G401.6 (cell line): ENCODE data around the gene NLRP5.
"Not testable (repeated sequence)": the region's sequence is repeated elsewhere in the genome, so short reads cannot be mapped to it uniquely, and the experiment has no call there.

Experiments used
- FAIRE-seq: peaks from 2 replicates; lab custom pipeline; 2012; peaks lifted over from hg19 to GRCh38; lab: Jason Lieb, UNC

The NLRP5 gene

DNA sequence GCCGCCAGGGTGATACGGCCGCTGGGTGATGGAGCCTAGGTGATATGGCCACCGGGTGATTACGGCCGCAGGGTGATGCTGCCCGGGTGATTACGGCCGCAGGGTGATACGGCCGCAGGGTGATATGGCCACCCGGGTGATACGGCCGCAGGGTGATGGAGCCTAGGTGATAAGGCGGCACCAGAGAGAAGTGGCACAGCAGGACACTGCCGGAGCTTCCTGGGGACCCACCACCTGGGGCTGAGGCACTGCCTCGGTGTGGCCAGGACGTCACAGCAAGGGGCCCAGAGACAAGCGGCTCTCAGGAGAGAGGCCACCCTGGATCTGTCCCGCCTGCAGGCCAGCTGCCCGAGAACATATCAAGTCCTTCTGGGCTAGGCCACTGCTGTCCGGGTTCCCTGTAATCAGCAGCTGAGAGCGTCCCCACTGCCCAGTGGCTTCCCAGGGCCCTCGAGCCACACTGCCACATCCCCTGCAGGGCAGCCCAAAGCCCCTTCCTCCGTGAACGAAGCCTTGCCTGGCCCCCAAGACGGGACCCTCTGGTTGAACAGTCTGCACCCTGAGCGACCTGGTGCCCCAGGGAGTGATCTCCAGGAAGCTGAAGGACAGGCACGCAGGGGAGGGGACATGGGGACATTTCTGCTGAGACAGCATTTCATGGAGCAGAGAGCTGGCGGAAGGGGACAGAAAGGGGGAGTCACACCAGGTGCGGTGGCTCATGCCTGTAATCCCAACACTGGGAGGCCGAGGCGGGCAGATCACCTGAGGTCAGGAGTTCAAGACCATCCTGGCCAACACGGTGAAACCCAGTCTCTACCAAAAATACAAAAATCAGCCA is 112.4 kb downstream of the NLRP5 start:
- no peak for FAIRE-seq

DNA sequence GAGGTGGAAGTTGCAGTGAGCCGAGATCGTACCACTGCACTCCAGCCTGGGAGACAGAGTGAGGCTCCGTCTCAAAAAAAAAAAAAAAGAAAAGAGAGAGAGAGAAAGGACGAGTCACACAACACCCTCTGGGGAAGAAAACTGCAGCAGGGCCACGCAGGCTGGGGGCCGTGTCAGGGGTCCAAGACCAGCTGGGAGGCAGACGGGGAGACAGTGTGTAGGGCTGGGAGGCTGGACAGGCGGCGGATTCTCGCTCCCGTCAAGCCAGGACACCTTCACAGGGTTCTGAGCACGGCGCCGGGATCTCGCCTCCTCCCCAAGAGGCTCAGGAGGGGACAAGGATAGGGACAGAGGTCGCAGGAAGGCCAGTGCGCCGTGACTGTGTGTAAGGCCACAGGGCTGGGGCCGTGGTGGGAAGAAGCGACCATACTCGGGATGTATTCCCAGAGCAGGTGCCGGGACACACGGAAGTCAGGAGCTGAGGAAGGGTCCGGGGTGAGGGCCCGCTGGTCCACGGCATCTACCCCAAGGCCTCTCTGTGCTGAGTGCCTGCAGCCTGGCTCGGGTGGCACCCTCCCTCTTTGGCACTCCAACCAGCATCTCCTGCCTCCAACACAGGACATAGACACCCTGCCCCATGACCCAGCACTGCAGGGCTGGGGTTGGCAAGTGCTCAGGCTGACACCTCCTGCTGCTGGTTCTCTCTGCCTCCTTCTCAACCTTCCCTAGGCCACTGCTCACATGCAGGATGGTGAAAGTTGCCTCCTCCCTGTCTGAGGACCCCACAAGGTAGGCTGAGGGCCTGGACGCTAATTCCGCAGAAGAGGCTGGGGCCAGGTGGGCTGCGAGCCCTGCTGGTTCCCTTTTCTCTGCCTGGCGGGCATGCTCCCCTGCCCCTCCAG is 113.3 kb downstream of the NLRP5 start:
- no peak for FAIRE-seq

- FAIRE-seq: no peak
Measured at GRCh38 chr19:56101095-56101494, 114.5 kb downstream of the NLRP5 start.

DNA sequence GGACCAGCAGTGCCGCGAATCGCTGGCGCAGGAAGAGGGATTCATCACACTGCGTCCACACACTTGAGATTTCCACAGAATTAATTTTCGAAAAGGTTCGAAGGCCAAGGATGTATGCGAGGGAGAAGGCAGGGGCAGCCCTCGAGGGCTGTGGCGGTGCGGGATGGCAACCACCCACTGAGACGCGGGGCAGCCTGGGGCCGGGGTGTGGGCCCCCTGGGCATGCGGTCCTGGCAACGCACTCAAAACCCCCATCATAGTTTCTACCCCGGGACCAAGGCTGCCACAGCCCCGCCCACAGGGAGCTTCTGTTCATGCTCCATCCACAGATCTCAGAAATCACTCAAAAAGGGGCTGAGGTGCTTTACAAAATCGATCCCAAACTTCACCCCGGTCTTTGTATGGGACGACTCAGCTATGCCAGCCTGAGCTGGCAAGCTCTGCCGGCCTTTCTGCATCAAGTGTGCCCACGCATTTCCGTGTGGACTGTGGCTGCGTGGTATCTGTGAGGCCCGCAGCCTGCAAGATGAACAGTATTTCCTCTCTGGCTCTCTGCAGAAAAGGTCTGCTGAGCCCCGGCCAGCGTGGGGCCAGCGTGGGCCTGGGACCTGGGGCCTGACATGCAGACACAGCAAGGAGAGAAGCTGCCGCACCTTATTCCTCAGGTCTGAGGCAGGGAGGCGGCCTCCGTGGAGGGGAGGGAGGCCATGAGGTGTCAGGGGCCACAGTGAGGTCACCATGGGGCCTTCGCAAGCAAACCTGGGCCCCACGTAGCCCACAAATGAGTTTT is 115.4 kb downstream of the NLRP5 start:
- FAIRE-seq: no peak

DNA sequence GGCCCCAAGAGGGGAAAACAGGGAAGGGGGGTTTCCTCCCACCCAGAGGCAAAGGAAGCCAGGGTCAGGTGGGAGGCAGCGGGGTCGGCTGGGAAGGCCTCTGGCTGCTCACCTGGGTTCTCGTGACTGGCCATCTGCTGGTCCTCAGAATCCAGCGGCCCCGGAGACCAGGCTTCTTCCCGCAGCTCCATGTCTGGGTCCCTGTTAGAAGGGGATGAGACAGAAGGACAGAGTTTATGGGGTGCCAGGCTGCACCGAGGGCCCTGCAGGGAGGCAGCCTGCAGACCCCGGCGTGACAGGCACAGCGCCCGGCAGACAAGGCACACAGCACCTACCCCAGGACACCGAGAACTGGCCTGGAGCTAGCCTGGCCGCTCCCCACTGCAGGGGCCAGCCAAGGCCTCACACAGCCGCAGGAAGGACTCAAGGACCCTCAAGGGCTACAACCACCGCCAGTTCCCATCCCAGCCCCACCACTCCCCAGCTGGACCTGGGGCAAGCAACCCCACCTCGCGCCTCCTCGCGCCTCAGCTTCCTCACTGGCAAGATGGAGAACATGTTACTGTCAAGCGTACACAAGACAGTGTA is 116.5 kb downstream of the NLRP5 start:
- FAIRE-seq: no peak

DNA sequence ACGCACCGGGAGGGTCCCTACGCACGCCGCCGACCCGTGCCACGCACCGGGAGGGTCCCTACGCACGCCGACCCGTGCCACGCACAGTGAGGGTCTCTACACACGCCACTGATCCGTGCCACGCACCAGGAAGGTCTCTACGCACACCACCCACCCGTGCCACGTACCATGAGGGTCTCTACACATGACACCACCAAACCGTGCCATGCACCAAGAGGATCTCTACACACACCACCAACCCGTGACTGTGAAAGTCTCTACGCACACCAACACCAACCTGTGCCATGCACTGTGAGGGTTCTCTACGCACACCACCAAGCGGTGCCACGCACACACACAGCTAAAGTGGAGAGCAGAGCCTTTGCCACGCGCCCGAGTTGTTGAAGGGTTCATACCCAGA is 117.8 kb downstream of the NLRP5 start:
- no peak for FAIRE-seq

DNA sequence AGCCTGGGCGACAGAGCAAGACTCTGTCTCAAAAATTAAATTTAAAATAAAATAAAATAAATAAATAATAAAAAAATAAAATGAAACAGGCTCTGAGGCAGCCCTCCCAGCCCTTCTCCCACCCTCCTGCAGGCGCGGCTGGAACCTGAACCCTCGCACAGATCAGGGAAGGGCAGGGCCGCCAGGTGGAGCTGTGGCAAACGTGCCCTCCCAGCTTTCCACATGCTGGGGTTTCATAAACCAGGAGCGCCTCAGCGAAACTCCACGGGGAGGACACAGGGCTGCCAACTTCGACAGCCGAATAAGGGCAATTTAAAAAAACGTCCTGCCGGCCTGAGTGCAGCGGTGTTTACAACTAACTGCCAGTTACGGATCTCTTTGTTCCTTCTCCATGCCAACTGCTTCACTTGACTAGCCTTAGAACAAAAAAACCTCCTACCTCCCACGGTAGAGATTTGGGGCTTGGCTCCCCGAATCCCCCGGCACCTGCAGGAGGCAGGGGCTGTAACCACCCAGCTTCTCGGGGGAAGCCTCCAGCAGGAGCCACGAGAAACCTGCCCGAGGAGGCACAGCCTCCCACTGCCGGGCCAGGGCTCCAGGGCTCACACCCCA is 118.6 kb downstream of the NLRP5 start:
- no peak for FAIRE-seq

DNA sequence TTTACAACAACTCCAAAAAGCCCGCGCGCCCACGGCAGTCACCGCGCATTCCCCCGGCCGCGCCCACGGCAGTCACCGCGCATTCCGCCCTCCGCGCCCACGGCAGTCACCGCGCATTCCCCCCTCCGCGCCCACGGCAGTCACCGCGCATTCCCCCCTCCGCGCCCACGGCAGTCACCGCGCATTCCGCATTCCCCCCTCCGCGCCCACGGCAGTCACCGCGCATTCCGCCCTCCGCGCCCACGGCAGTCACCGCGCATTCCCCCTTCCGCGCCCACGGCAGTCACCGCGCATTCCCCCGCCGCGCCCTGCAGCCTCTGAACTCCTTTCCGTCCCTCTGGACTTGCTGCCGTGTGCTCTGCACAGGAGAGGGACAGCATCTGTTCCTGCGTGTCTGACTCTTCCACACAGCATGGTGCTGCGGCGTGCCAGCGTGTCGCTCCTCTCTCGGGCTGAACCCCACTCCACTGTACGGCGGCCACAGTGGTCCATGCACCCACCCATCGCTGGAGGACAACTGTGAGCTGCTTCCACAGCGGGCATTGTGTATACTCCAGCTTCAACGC is 119.3 kb downstream of the NLRP5 start:
- not testable (repeated sequence) for FAIRE-seq

GRCh38 chr19:56106397-56106849 is 119.8 kb downstream of the NLRP5 start:
- no peak for FAIRE-seq

DNA sequence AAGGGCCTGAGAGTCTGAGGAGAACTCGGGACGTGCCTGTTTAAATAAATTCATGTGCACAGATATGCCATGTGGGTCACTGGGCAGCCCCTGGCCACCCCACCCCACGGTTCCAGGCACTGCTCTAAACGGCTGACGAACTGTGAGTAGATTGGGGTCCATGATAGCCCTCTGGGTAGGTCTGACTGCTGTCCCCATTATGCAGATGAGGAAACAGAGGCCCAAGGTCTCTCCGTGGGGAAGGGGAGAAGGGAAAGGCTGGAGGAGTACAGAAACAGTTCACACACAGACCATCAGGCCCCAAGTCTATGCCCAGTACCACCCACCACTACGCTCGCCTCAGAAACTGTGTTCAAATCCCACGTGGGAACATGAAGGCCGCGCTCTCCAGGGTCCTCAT is 120.4 kb downstream of the NLRP5 start:
- FAIRE-seq: no peak

GRCh38 chr19:56107626-56108351 is 121.2 kb downstream of the NLRP5 start:
- no peak for FAIRE-seq

GRCh38 chr19:56108447-56109195 is 122.0 kb downstream of the NLRP5 start:
- FAIRE-seq: no peak

GRCh38 chr19:56109226-56109625 is 122.7 kb downstream of the NLRP5 start:
- FAIRE-seq: no peak

DNA sequence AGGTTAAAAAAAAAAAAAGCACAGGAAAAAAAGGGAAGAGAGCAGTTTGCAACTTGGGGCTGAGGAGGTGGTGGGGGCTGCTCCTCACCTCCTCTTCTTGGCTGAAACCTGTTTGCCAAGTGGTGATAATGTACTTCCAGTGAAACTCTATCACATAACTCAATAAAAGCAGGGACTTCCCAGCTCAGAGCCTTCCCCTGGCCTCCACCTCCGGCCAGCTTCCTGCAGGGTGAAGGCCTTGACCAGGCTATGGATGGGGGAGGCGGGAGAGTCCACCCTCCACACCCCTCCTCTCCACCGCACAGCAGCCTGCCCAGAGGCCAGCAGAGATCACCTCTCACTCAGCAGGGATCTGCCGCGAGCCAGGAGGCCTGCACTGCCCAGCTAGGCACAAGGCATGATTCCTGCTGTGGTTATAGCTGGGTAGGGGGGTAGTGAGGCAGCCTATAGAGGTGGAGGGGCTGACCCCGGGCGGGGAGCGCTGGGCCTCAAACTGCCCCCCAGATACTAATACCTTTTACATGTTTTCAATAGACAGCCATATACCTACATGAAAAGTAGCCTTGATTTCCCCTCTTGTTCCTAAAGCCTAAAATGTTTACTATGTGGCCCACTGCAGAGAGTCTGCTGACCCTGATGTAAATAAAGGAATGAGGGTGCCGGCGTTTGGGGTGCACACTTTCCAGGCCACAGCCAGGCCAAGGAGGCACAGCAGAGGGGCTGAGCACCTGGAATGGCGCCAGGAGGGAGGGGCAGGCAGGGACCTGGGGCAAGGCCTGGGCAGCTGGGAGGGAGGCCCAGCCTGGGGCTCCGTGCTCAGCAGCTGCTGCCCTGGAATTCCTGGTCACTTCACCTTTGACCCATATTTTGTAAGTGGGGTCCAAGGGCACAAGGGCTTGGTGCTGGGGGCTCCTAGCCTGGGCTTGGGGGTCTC is 124.2 kb downstream of the NLRP5 start:
- FAIRE-seq: no peak
